Transverse colon (tissue), 4 donors: ENCODE data around the gene NPW. TPM values are rescaled to one million over a fixed set of nuclear protein-coding genes. Genes with fewer than 3 reads are reported as not detected.
"Not testable (repeated sequence)": the region's sequence is repeated elsewhere in the genome, so short reads cannot be mapped to it uniquely, and the experiment has no call there.

Experiments used
- DNase-seq: peaks from one replicate; pipeline ENCODE4 v3.0.0-alpha.2; 2019
- H3K27ac ChIP-seq, 4 donors: fragments of 200-600 bp; sonication (generic); 2 replicates each; pipeline ENCODE4 v1.5.1; 2016 to 2018; ENCODE audit warnings: inconsistent platforms in 4 of 4
- H3K27me3 ChIP-seq: fragments of 200-600 bp; sonication (generic); 2 replicates; pipeline ENCODE4 v1.5.1; 2017; ENCODE audit warnings: inconsistent platforms
- H3K36me3 ChIP-seq, 4 donors: fragments of 200-600 bp; sonication (generic); 2 replicates each; pipeline ENCODE4 v1.5.1; 2017 to 2019; ENCODE audit warnings: inconsistent platforms in 4 of 4
- H3K4me1 ChIP-seq, 4 donors: fragments of 200-600 bp; sonication (generic); 2 replicates each; pipeline ENCODE4 v1.5.1; 2017 to 2020; ENCODE audit warnings: inconsistent platforms in 4 of 4
- H3K4me3 ChIP-seq, 4 donors: fragments of 200-600 bp; sonication (generic); 1 replicate in 1 of 4; 2 replicates in 3 of 4; pipeline versions ENCODE4 v1.5.1 to v1.6.1; 2017 to 2019; ENCODE audit warnings: inconsistent platforms in 4 of 4
- H3K9me3 ChIP-seq, 2 donors: fragments of 200-600 bp; sonication (generic); 2 replicates each; pipeline ENCODE4 v1.5.1; 2017 to 2019; ENCODE audit warnings: inconsistent platforms in 2 of 2
- EP300 ChIP-seq: sonication (generic); formaldehyde crosslinking; IDR thresholded peaks from one replicate; pipeline ENCODE4 v1.6.1; 2017; ENCODE audit warnings: antibody characterized with exemption, low read depth
- POLR2A ChIP-seq: fragments of 450-650 bp; IDR thresholded peaks from one replicate; pipeline ENCODE4 v1.6.1; 2016; ENCODE audit warnings: antibody characterized with exemption, mild to moderate bottlenecking, moderate library complexity
- POLR2AphosphoS5 ChIP-seq, 3 donors: sonication (generic); formaldehyde crosslinking; IDR thresholded peaks; one replicate each; pipeline ENCODE4 v1.6.1; 2016; ENCODE audit warnings: antibody characterized with exemption in 3 of 3
- WGBS, 2 donors: methylation state at CpG; one replicate each; pipeline ENCODE4 v1.1.5; 2018; ENCODE audit warnings: low coverage in 1 of 2; 5-methylcytosine and 5-hydroxymethylcytosine counted together
- in situ Hi-C, 4 donors: fragments of 200-750 bp; cut with MboI; loops; one replicate each; pipeline versions ENCODE4 v1.15.0 to v1.15.1; 2017; ENCODE audit warnings: low sequenced_read_pairs in 3 of 4, low pct_ligation_motif_present in 1 of 4, low pct_unique_long_range_greater_than_20kb in 1 of 4
- intact Hi-C: fragments of 100-400 bp; cut with DNase I; formaldehyde crosslinking; loops from one replicate; pipeline ENCODE4 v1.15.1; 2023; ENCODE audit warnings: low total_unique reads
- total RNA-seq, 4 donors: library from RNA; depleted of rRNA; stranded (reverse); fragments of >200 nt; gene quantifications; one replicate each; pipeline ENCODE4 v1.1.0, GENCODE V29; 2016
- TF ChIP-seq, protein P1 (sequence below), 5 experiments: fragments of 200-600 bp in 3 of 5; fragments of 450-650 bp in 2 of 5; sonication (generic) in 3 of 5; IDR thresholded peaks; 1 replicate in 2 of 5; 2 replicates in 3 of 5; pipeline ENCODE4 v1.5.1; 2016 to 2017; ENCODE audit warnings: antibody characterized with exemption in 5 of 5, inconsistent platforms in 3 of 5, mild to moderate bottlenecking in 2 of 5, moderate library complexity in 1 of 5

The NPW gene
- total RNA-seq, 4 donors from 2014 or later = 0.41 TPM; not detected in 3

DNA sequence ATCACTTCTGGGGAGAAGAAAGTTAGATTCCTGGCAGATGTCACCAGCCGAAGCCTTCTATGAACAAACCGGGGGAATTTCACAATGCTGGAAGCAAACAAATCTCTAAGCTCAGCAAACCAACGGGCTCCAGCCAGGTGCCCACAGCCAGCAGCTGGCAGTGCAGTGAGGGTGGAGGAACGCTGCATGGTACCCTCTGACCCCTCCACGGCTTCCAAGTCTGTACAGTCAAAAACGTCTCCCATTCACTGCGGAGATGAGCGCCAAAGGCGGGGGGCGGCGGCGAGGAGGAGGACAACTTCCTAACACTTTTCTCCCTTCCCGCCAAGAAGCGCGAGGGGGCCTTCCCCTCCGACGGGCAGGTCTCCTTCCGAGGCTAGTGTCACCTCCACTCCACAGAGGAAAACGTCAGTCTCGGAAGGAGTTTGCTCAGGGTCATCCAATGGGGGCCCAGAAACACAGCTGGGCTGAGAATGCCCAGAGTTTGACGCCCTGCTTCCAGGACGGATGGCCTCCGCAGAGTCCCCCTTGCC is 10.9 kb upstream of the NPW start:
- DNase-seq = no peak
- Histone ChIP-seq H3K4me3 (peak overlapping the region; percentile 78 to 98 (median 85)), H3K4me1 (peaks cover 34 to 54% (median 46%) of the 10 kb centered on the region in 4 donors), H3K36me3 (no peaks in the 10 kb centered on the region), H3K27ac (peak overlapping the region; percentile 93 to 98 (median 94)), H3K9me3 (no peaks in the 10 kb centered on the region), H3K27me3 (no peaks in the 10 kb centered on the region)
- in situ Hi-C loops (loop anchor here in 1 of 4 donors (25.0 kb wide), 1 partner anchor 129 kb away; the partner anchor contains the start of genes PKD1 and RAB26), intact Hi-C loops (loop anchor here (10.0 kb wide), 1 partner anchor 226 kb away; the partner anchor contains the start of gene DNASE1L2)
- 1% methylated on average over 23 of the region's 23 CpGs; no CpG with 5 or more reads in 1 of the 2 donors for WGBS, 2 donors
- TF ChIP-seq EP300 (no peak), POLR2A (no peak), POLR2AphosphoS5 (IDR thresholded peaks at IDR 0.05) (no peak)
- TF ChIP-seq, protein P1, sequence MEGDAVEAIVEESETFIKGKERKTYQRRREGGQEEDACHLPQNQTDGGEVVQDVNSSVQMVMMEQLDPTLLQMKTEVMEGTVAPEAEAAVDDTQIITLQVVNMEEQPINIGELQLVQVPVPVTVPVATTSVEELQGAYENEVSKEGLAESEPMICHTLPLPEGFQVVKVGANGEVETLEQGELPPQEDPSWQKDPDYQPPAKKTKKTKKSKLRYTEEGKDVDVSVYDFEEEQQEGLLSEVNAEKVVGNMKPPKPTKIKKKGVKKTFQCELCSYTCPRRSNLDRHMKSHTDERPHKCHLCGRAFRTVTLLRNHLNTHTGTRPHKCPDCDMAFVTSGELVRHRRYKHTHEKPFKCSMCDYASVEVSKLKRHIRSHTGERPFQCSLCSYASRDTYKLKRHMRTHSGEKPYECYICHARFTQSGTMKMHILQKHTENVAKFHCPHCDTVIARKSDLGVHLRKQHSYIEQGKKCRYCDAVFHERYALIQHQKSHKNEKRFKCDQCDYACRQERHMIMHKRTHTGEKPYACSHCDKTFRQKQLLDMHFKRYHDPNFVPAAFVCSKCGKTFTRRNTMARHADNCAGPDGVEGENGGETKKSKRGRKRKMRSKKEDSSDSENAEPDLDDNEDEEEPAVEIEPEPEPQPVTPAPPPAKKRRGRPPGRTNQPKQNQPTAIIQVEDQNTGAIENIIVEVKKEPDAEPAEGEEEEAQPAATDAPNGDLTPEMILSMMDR (IDR thresholded peaks at IDR 0.05) = peak in 1 of 5 experiments; percentile 7

- Histone ChIP-seq H3K27me3 (no peaks in the 10 kb centered on the region), H3K27ac (peak overlapping the region; percentile 93 to 98 (median 94)), H3K4me3 (peak overlapping the region; percentile 78 to 98 (median 85)), H3K4me1 (peaks cover 28 to 49% (median 41%) of the 10 kb centered on the region in 4 donors), H3K36me3 (no peaks in the 10 kb centered on the region), H3K9me3 (no peaks in the 10 kb centered on the region)
- WGBS, 2 donors = 0% methylated on average over 3 of the region's 55 CpGs; no CpG with 5 or more reads in 1 of the 2 donors
- intact Hi-C loops (loop anchor here (10.0 kb wide), 1 partner anchor 226 kb away; the partner anchor contains the start of gene DNASE1L2), in situ Hi-C loops (loop anchor here in 1 of 4 donors (25.0 kb wide), 1 partner anchor 128 kb away; the partner anchor contains the start of genes PKD1 and RAB26)
- no peak for DNase-seq
- TF ChIP-seq, protein P1 (IDR thresholded peaks at IDR 0.05) = no peak
- TF ChIP-seq POLR2AphosphoS5 (IDR thresholded peaks at IDR 0.05) (no peak), POLR2A (no peak), EP300 (no peak)
Measured at GRCh38 chr16:2009164-2009711, 10.3 kb upstream of the NPW start.

GRCh38 chr16:2009791-2010510 is 9.6 kb upstream of the NPW start, which contains the start of gene ZNF598:
Gene ZNF598, minus strand, starts transcription at chr16:2009821.
- no peaks in the 10 kb centered on the region for H3K27me3 ChIP-seq
- DNase-seq = peak; percentile 86
- peaks cover 24 to 45% (median 37%) of the 10 kb centered on the region in 4 donors for H3K4me1 ChIP-seq
- peak within 1 kb of the TSS; percentile 93 to 98 (median 94) for H3K27ac ChIP-seq
- H3K9me3 ChIP-seq = no peaks in the 10 kb centered on the region
- peak within 1 kb of the TSS; percentile 78 to 98 (median 85) for H3K4me3 ChIP-seq
- in situ Hi-C loops = loop anchor here in 2 of 4 donors (10.0 to 25.0 kb wide), 2 partner anchors 127 to 135 kb away; partner anchors contain the start of genes RAB26 (in 2 of the 2) and PKD1 (in 1 of the 2)
- intact Hi-C loops = loop anchor here (10.0 kb wide), 1 partner anchor 225 kb away; the partner anchor contains the start of gene DNASE1L2
- TF ChIP-seq POLR2A (peak; percentile 98), EP300 (no peak), POLR2AphosphoS5 (IDR thresholded peaks at IDR 0.05) (peak; percentile 94 to 97 (median 96))
- TF ChIP-seq, protein P1 (IDR thresholded peaks at IDR 0.05) = peak in 1 of 5 experiments; percentile 25
- no peaks in the 10 kb centered on the region for H3K36me3 ChIP-seq
- WGBS, 2 donors = 0 to 3% methylated on average over 2 to 51 of the region's 52 CpGs

GRCh38 chr16:2011726-2012125 is 7.9 kb upstream of the NPW start:
- DNase-seq, H3K27ac ChIP-seq, H3K4me3 ChIP-seq, H3K27me3 ChIP-seq, H3K9me3 ChIP-seq, H3K36me3 ChIP-seq, intact Hi-C loops: not testable (repeated sequence)
- H3K4me1 ChIP-seq = peaks cover 24 to 47% (median 41%) of the 10 kb centered on the region in 4 donors
- in situ Hi-C loops = loop anchor here in 2 of 4 donors (10.0 to 25.0 kb wide), 2 partner anchors 126 to 133 kb away; partner anchors contain the start of genes RAB26 (in 2 of the 2) and PKD1 (in 1 of the 2)
- WGBS, 2 donors = 81 to 82% methylated on average over 8 to 9 of the region's 9 CpGs
